ENCODE data around the gene DLG2.
"Not testable (repeated sequence)": the region's sequence is repeated elsewhere in the genome, so short reads cannot be mapped to it uniquely, and the experiment has no call there.

Gene DLG2

GRCh38 chr11:84819128-84819527, 808.0 kb downstream of the DLG2 start:
- DNase-seq: peak; percentile 48

GRCh38 chr11:84817998-84818397, 809.1 kb downstream of the DLG2 start:
- DNase-seq: no peak

DNA sequence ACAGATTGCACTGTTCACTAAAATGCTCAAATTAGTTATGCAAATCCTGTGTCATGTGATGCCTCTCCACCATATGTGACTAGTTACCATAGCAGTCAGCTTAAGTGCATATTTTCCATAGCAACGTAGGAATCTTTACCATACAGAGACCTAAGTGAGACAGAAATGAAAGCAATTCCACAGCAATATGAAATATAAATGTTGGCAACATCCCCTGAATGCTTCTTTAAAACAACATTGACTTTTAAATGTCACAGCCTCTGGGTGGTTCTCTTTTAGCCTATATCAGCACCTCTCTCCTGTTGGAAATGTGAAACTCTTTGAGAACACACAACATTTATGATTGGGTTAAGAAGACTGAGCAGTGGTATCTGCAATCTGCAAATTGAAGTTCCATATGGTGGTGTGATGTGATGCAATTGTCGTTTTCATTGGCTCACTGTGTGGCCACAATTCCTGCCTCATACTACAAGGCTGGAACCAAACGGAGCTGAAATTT, 814.6 kb downstream of the DLG2 start:
- peak; percentile 55 for DNase-seq

DNA sequence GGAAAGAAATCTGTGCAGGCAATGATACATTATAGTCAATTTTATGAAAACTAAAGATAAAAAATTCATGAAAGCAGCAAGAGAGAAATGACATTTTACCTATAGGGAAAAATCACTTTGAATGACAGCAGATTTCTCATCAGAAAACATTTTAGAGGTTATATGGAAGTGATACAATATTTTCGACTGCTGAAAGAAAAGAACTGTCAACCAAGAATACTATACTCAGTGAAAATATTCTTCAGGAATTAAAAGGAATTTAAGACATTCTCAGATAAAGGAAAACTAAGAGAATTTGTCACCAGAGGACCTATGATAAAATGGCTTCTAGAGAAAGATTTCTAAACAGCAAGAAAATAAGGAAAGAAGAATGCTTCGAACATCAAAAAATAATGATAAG, 820.8 kb downstream of the DLG2 start:
- no peak for DNase-seq

DNA sequence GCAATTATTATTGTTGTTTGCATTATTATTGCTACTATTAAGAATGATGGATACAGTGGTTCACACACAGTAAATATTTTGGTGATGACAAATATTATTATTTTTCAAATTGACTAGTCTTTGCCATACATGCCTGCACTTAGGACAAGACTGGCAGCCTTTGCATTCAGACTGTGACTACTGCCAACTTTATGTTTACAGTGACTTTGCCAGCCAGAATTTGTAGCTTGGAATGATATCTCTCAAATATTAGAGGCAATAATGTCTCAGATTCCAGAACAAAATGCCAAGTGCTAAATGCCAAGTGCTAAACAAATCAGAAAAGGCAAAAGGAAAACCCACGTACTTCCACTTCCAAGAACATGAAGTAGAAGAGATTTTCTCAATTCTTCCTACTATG, 823.1 kb downstream of the DLG2 start:
- no peak for DNase-seq

- DNase-seq: peak; percentile 42
These were observed 826.3 kb downstream of the DLG2 start for GRCh38 chr11:84800755-84801346.

- no peak for DNase-seq
These were observed 828.0 kb downstream of the DLG2 start for GRCh38 chr11:84799112-84799511.

DNA sequence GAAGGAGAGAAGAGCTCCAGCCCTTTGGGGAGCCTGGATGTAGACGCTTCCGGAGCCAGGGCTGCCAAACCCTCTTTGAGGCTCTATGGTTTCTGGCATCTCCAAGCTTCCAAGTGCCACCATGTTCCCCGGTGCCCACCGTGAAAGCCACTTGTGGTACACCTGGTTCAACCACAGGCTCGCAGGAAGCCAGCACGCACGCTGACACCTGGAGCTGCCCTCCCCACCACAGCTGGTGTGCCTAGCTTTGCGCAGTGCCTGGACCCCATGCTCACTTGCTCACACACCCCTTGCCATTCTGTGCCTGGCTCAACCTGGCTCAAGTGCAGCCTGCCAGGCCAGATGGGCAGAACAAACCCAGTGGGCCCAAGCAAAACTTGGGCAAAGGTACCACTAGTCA, 831.4 kb downstream of the DLG2 start:
- no peak for DNase-seq

DNA sequence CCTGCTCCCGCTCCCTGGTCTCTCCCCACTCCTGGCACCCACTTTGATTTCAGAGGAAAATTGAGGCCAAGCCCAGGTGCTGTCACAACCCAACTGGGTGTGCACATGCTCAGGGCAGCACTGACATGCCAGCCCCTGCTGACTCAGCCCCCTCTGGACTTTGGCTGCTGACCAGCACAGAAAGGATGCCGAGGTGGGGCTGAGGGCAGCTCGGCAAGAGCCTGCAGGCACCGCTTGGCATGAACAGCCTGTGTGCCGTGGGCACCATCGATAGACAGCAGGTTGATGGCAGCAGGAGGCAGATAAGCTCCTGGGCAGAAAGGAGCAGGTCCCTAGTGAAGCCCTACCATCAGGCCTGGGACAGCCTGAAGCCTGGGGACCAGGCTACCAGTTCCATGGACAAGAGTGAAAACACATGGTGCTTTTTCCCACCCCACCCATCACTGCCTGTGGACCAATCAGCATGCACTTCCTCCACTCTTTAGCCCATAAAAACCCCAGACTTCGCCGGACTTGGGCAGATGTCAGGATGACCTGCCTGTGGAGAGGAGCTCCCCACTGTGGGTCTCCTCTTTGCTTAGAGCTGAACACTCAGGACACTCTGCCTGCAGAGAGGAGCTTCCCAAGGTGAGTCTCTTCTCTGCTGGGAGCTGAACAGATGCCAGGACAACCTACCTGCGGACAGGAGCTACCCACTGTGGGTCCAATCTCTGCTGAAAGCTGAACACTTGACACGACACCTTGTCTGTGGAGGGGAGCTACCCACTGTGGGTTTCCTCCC, 832.3 kb downstream of the DLG2 start:
- DNase-seq: no peak

GRCh38 chr11:84793318-84793717, 833.8 kb downstream of the DLG2 start:
- DNase-seq: no peak

GRCh38 chr11:84790849-84791427, 836.2 kb downstream of the DLG2 start:
- no peak for DNase-seq

DNA sequence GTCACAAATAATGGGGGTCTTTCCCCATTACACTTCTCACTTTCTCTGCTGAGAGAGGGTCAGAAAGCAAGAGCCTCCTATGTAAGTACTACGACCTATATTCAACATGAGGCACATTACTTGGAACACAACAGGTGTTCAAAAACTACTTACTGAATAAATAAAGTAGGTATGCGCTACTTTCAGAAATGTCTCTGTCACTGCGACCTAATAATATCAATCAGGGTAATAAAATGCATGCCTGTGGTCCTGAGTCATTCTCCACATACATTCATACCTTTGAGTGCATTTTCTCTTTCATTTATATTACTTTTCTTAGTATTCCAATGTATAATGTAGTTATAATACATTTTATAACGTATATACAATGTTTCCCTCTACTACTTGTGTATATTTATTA, 838.9 kb downstream of the DLG2 start:
- DNase-seq: no peak

- not testable (repeated sequence) for DNase-seq
These were observed 843.0 kb downstream of the DLG2 start for GRCh38 chr11:84784158-84784557.

- peak; percentile 49 for DNase-seq
These were observed 846.4 kb downstream of the DLG2 start for GRCh38 chr11:84780689-84781293.

DNA sequence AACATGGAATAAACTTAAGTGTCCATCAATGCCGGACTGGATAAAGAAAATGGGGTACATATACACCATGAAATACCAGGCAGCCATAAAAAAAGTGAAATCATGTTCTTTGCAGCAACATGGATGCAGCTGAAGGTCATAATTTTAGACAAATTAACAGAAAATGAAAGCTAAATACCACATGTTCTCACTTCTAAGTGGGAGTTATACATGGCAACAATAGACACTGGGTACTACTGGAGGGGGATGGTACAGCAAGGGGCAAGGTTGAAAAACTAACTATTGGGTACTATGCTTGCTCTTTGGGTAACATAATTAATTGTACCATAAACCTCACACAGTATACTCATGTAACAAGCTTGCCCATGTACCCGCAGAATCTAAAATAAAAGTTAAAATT, 851.6 kb downstream of the DLG2 start:
- DNase-seq: no peak

GRCh38 chr11:84763931-84764330, 863.2 kb downstream of the DLG2 start:
- no peak for DNase-seq

DNA sequence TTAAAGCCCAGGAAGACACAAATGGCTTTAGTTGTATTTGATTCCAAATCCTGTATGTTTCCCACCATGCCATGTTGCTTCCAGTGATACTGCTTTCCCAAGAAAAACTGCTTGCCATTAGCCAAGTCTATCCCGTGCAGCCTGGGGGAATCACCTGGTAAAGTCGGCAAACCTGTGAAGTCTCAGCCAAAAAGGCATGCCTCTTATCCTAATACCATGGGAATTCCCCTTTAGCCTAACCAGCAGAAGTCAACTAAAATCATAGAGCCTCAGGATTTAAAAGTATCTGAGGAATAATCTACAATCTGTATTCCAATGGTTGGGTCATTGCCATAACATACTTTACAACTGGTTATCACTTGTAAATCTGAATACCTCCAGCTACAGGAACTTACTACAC, 869.4 kb downstream of the DLG2 start:
- DNase-seq: no peak

GRCh38 chr11:84751371-84751770, 875.8 kb downstream of the DLG2 start:
- DNase-seq: no peak

- DNase-seq: no peak
These were observed 879.3 kb downstream of the DLG2 start for GRCh38 chr11:84747871-84748270.

- no peak for DNase-seq
These were observed 887.1 kb downstream of the DLG2 start for GRCh38 chr11:84740050-84740449.

- no peak for DNase-seq
These were observed 902.9 kb downstream of the DLG2 start for GRCh38 chr11:84724256-84724655.

DNA sequence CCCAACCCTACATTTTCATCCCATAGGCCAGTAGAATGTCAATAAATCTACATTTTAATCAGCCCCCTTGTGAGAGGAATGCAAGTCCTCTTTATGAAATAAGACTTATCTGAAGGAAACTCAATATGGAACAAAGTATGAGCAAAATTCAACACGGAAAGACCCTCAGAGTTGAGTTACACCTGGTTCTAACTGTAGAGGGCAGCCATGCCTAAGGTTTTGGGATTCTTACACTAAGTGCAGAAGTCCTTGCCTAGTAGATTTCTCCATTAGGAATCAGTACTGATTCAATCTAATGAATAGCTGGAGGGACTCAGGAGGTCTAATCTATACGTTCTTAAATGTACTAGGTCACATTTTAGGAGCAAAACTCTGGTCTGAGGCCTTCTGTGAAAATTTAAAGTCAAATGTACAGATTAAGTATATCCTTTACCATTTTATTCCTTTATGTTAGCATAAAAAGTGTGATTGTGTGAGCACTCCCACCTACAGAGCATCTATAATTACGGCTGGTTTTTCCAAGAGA, 904.5 kb downstream of the DLG2 start:
- peak; percentile 59 for DNase-seq

DNA sequence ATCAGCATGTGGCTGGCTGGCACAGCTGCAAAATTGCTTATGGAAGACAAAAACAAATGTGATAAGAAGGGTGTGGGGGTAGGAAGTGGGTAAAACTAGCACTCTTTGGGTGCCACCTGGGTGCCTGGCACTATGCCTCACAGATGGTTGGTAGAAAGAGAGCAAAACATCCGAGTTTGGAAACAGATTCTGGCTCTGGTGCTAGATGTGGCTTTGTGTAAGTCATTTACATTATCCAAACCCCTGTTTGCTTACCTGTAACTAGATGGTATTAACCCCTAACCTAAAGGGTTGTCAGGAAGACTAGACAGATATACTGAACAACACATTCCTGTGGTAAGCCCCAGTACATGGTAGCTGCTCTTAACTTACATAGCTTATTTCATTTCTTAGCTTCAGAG, 905.6 kb downstream of the DLG2 start:
- no peak for DNase-seq

All from NCI-H82 (cell line).